Fibroblast of skin of left biceps (primary cell): ENCODE measurements around the gene IFNL3.
"Not testable (repeated sequence)": the region's sequence is repeated elsewhere in the genome, so short reads cannot be mapped to it uniquely, and the experiment has no call there.

Experiments used
- DNase-seq, 2 experiments: peaks; one replicate each; pipeline ENCODE4 v3.0.0-alpha.2; 2013; ENCODE audit warnings: low read depth in 2 of 2

The IFNL3 gene

DNA sequence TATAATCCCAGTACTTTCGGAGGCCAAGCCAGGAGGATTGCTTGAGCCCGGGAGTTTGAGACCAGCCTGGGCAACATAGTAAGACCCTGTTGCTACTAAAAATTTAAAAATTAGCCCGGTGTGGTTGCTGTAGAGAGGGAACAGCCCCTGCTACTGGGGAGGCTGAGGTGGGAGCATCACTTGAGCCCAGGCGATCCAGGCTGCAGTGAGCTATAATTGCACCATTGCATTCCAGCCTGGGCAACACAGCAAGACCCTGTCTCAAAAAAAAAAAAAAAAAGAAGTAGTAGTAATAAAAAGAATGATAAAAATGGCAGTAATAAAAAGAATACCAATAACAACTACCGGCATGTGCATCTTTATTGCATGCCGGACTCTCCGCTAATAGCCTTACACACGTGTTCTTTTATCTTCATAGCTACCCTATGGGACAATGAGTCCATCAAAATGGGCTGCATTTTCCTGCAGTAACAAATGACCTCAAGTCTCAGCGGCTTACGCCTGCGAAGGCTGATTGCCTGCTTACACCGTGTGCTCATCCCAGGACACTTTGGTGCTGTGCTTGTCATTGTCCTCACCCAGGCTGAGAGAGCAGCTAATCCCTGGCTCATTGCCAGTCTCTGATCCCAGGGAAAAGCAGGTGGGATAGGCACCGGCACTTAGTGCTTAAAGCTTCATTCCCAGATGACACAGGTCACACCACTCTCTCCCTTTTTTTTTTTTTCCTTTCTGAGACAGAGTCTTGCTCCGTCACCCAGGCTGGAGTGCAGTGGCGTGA is 26.4 kb downstream of the IFNL3 start:
- no peak for DNase-seq

DNA sequence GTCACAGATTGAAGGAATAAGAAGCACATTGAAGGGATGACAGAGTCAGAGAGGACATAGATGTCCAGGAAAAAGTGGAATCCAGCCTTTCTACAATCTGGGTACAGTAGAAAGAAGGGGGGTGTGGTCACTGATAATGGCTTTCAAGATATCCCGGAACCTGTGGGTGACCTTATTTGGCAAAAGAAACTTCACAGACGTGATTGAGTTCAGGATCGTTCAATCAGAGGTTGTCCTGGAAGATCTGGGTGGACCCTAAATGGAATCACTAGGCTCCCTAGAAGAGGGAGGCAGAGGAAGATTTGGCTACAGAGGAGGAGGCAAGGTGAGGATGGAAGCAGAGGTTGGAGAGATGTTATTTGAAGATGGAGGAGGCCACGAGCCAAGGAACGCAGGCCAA is 27.7 kb downstream of the IFNL3 start:
- no peak for DNase-seq

DNA sequence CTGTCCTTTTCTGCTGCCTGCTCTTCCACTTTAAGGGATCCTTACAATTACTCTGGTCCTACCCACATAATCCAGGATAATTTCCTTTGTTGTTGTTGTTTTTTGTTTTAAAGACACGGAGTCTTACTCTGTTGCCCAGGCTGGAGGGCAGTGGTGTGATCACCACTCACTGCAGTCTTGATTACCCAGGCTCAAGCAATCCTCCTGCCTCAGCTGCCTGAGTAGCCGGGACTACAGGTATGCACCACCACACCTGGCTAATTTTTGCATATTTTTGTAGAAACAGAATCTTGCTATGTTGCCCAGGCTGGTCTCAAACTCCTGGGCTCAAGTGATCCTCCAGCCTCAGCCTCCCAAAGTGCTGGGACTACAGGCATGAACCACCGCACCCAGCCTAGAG is 29.5 kb downstream of the IFNL3 start:
- not testable (repeated sequence) for DNase-seq

DNA sequence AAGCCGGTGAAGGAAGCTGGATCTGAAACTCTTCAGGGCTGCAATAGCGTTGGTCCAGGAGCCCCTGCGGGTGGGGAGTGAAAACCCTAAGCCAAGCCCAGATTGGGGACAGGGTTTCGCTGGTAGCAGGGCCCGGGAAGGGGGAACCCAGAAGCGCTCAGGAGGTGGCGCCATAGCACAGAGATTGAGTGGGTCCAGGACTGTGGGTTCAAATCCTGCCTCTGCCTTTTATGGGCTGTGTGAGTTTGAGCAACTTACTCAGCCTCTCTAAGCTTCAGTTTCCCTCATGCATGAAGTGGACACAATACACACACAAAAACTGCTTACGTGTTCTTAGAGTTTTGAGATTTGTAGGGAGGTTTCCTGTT is 32.4 kb downstream of the IFNL3 start:
- DNase-seq: no peak

DNA sequence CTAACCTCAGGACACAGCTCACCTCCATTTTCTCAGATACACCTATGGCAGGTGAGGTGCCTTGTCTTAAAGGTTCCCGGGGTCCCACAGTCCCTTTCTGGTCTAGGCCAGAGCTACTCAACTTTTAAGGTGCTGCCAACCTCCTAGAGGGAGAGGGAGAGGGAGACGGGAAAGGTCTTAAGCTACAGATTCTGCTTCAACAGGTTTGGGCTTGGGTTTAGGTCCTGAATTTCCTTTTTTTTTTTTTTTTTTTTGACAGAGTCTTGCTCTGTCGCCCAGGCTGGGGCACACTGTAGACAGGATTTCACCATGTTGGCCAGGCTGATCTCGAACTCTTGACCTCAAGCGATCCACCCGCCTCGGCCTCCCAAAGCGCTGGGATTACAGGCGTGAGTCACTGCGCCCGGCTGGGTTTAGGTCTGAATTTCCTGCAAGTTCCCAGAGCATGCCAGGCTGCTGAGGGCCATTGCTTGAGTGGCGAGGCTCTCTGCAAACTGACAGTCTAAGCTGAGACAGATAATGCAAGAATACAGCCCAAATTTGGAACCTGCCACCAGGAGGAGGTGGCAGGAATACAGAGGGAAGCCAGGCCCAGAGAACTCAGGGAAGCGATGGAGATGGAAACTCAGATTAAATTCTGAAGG is 33.0 kb downstream of the IFNL3 start:
- DNase-seq: no peak

DNA sequence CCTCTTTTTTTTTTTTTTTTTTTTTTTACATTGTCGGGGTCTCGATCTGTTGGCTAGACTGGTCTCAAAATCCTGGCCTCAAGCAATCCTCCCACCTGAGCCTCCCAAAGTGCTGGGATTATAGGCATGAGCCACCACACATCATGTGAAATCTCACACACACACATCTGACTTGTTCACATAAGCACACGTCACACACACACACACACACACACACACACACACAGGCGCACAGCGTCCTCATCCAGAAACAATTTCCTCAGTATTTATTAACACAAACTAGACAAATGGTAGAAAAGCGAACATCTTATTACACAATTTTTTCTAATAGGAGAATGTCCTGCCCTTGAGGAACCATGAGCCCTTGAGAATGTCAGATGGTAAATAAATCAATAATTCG is 35.6 kb downstream of the IFNL3 start:
- no peak for DNase-seq

DNA sequence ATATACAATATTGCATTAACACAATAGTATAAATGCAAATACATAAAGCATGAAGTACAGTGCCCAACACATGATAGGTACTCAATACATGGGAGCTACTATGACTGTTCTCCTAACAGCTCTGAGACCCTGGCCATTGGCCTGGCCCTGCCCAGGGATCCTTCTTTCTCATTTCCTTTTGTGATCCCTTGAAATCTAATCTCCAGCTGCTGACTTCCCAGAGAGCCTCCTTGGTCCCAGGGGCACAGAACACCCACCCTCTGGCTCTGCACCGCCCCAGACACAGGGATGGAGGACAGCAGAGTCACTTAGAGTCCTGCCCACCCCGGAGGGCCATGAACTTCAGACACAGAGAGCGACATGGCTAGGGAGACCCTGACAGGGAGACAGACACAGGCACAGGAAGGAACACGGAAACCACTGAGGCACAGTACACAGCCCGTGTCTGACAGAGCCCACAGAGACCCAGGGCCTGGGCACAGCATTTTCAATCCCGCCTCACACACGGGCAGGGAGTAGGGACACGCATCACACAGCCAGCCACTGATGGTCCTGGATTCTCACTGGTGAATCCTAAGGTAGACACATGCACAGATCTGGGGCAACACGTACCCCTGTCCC is 36.5 kb downstream of the IFNL3 start:
- DNase-seq: no peak

DNA sequence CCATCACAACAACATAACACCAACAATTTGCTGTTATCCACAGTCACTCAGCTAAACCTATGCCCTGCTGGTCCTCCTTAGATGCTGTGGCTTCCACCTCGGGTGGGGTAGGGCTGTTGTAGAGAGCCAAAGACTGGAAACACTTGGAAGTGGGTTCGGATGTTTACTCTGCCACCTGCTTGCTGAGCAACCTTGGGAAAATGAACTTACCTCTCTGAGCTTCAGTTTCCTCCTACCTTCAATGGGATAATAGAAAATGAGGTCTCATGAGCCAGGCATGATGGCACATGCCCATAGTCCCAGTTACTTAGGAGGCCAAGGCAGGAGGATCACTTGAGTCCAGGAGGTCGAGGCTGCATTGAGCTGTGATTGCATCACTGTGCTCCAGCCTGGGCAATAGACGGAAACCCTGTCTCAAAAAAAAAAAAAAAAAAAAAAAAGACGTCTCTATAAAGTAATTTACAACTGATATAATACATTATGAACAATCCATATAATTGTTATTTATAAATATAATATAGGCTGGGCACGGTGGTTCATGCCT is 37.4 kb downstream of the IFNL3 start:
- no peak for DNase-seq

DNA sequence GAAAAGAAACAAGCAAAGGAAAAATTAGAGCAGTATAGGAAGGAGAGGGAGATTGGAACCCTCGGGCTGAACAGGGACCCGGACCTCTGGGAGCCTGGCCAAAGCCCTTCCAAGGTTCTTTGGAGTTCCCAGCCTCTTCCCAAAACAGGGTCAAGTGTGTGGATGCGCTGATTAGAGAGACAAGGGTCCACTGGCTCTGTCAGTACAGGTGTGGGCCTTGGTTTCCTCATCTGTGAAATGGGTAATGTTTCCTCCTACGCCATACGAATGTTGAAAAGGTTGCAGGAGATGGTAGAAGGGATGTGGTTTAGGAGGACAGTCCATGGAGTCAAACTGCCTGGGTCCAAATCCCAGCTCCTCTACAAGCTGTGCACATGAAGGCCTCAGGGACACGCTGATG is 38.7 kb downstream of the IFNL3 start:
- no peak for DNase-seq

DNA sequence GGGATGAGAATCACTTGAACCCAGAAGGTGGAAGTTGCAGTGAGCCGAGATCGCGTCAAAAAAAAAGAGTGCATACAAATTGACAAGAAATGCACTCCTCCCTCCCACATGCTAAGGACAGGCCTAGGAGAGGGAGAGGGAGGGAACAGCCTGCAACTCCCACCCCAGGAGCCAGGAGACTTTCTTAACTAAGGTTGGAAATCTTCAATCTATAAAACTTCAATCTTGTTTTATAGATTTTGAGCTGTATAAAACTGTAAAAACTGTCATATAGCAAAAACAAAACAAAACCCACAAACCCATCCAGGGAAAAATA is 39.4 kb downstream of the IFNL3 start:
- DNase-seq: no peak

DNA sequence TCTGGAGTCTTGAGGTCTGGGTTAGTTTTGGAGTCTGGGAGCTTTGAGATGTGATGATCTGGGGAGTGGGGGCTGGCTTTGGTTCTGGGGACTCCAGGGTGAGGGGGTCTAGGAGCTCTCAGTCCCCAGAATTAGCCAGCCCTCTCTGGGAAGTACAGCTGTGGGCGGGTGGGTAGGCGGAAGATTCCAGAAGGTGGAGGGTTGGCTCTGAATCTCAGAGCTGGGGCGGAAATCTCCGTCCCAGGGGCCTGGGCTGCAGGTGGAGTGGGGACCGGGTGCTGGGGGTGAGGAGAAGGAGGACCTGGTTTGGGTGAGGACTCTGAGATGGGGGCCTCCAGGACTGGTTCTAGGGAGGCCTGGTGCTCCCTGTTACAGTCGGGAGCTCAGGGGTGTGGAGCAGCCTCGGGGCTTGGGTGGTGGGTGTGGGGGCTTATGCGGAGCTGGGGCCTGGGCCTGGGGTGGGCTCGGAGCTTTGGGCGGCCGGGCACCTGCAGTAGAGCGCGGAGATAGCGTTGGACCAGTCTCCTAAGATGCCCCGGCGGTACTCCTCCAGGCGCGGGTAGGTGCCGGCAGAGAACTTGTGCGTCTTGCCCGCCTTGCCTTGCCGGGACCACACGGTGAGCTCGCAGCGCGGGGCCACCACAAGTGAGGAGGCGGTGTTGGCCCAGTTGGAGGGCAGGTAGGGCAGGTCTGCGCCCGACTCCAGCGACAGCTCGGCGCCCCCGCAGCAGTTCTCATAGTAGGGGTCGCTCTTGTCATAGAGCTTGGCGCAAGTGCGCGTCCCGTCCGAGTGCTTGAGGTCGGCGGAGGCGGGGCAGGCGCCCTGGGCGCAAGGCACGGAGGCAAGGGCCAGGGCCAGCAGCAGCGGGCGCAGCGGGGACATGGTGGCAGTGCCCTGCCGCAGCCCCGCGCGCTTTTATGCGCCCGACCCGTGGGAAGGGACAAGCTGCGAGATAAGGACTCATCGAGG is 41.1 kb downstream of the IFNL3 start, which contains the start of gene SYCN:
SYCN (minus strand) TSS at position 892 of the 970 bp plus-strand sequence; CDS start at position 883, 9 bp downstream.
- DNase-seq: no peak

DNA sequence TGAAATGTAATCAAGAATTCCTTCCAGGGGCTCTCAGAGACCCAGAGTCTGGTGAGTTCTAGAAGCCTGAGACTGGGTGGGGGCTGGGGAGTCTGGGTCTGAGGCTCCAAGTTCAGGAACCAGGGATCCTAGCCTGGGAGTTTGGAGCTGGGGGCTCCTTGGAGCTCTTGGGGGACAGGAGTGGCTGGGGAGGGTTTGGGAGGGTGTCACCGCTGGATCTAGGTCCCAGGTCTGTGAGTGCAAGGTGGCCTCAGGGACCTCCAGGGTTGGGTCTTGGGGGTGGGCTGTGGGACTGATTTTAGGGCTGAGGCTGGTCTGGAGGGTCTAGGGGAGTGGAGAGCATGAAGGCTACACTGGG is 41.8 kb downstream of the IFNL3 start:
- no peak for DNase-seq

DNA sequence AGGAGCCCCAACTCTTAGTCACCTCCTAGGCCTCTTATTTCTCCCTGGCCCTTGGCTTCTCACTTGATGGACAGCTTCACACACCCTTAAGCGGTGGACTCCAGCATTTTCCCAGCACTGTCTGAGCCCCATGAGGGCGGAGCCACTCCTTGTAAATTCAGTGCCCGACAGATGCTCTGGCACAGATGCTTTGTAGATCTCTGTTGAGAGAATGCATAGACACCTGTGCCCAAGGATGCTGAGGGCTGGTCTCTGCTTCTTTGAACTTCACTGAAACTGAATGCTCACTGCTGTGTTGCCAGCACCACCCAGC is 44.0 kb downstream of the IFNL3 start:
- no peak for DNase-seq

DNA sequence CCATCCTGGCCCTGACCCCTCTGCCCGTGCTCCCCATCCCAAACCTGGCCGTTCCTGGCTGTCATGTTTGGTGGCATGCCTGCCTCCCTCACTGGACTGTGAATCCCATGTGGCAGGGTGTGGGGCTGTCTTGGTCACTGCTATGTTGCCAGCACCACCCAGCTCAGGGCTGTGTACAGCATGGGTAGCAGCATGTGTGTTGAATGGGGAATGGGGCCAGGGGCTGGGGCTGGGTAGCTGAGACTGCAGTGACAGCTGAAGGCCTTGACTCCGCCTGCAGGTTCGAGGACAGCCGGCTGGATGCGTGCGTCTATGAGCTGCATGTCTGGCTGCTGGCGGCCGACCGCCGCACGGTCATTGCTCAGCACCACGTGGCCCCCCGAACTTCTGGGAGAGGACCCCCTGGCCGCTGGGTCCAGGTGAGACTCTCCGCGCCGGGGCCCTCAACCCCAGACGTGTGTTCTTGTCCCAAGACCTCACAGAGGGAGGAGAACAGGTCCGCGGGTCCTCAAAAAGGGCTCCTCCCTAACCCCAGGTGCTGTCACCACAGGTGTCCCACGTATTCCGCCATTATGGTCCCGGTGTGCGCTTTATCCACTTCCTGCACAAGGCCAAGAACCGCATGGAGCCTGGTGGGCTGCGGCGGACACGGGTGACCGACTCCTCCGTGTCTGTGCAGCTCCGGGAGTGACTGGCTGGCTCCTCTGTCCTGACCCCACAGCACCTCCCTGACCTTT is 44.6 kb downstream of the IFNL3 start:
- DNase-seq: no peak

DNA sequence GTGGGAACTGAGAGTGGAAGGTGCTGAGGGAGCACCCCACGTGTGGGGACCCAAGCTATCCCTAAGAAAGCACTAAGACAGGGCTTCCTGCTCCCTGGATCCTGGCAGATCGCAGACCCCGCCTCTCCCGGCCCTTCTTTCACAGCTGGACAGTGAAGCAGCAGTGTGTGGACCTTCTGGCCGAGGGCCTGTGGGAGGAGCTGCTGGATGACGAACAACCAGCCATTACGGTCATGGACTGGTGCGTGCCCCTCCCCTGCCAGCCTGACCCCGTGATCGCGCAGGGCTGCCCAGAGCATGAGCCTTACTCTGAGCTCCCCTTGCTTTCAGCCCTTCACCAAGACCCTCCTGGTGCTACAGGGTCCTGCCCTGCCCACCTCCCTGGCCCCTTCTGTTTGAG is 45.8 kb downstream of the IFNL3 start:
- no peak for DNase-seq

DNA sequence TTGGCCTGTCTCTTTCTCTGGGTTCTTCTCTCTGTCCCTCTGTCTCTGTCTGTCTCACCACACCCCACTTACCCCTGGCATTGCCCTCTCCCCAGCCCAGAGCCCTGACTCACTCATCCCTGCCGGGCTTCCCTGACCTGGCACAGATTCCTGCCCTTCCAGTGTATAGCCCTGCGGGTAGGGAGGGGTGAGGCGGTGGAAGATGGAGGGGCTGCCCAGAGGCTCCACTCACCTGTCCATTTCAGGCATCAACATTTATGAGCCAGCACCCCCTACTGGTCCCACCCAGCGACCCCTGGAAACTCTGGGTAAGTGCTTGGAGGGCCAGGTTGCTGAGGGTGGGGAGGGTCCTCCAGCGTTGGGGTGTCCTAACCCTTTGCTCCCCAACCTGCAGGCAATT is 47.0 kb downstream of the IFNL3 start:
- DNase-seq: no peak

DNA sequence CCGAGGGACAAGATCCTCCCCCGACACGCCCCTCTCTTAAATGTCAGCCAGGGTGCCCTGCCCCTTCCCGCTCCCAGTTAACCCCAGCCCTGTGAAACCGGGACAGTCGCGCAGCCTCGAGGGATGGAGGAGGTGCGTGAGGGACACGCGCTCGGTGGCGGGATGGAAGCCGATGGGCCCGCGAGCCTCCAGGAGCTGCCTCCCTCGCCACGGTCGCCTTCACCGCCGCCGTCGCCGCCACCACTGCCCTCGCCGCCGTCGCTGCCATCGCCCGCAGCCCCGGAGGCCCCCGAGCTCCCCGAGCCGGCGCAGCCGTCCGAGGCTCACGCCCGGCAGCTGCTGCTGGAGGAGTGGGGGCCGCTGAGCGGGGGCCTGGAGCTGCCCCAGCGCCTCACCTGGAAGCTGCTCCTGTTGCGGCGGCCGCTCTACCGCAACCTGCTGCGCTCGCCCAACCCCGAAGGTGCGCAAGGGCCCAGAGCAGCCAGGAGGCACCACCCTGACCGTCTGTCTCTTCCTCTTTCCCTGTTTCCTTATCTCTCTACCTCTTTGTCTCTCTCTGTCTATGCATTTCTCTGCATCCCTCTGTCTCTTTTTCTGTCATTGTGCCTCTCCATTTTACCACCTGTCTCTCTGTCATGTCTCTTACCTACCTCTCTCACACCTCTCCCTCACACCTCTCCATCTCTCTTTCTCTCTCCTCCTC is 47.8 kb downstream of the IFNL3 start, which contains the start of gene NCCRP1:
NCCRP1 (plus strand) TSS at position 105 of the 703 bp plus-strand sequence; CDS start at position 124, 19 bp downstream.
- DNase-seq: no peak

DNA sequence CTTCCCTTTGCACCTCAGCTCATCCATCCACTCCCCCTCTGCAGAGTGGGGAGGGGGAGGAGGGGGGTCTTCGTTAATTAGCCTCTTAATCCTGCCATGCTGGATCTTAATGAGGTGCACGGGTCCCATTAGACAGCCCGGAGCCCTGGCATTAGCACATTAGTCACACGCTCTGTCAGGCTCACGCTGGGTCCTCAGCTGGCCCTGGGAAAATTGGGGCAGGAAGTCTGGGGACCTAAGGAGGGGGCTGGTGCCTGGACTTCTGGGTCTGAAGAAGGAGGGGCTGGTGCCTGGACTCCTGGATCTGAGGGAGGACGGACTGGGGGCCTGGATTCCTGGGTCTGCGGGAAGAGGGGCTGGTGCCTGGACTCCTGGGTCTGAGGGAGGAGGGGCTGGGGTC is 48.5 kb downstream of the IFNL3 start:
- no peak for DNase-seq

DNA sequence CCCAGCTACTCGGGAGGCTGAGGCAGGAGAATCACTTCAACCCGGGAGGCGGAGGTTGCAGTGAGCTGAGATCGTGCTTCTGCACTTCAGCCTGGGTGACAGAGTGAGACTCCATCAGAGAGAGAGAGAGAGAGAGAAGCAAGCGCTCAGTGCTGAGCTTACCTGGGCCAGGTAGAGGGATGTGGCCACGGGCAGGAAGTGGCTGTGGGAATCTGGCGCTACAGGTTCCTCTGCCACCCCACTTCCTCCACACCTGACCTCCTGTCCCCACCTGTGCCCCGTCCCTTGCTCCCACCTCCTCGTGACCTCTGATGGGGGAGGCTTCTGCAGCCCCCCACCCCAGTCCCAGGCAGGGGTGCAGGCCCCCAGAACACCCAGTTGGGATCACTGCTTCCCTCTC is 49.1 kb downstream of the IFNL3 start:
- DNase-seq: no peak

DNA sequence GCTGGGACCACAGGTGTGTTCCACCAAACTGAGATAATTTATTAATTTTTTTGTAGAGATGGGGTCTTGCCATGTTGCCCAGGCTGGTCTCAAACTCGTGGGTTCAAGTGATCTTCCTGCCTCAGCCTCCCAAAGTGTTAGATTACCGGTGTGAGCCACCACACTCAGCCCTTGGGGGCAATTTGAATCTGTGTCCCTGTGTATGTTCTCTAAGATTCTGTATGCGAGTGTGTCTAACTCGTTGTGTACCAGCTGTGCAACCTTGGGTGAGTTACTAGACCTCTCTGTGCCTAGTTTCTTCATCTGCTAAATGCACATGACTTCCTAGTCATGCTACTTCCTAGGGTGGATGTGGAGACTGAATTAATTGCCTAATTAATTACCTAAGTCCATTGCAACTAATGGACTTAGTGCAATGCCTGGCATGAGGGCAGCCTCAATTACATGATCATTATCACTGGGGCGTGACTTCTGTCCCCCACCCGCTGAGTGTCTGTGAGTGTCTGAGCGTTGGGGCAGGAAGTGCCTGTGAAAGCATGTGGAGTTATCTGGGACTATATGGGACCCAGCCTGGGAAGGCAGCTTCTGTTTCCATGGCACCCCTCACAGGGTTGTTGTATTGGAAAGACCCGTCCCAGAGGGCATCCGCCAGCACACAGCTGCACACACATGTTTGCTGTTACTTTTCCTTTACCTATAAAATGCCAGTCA is 49.8 kb downstream of the IFNL3 start:
- no peak for DNase-seq
